Mesangial cell (primary cell): ENCODE results near the gene FFAR2. TPM values are rescaled to one million over a fixed set of nuclear protein-coding genes. Genes with fewer than 3 reads are reported as not detected.

ENCODE experiments used
- total RNA-seq: library from RNA; depleted of rRNA; stranded (reverse); fragments of >200 nt; gene quantifications from 2 replicates; pipeline ENCODE4 v1.2.3, GENCODE V29; 2015

Gene FFAR2
- total RNA-seq = not detected in 2 replicates

GRCh38 chr19:35447606-35448469 lies at the start of gene FFAR2:
TSS of gene FFAR2 (plus strand) at chr19:35448257. CDS start at chr19:35449715, 1,458 bp downstream.

GRCh38 chr19:35490364-35490763 lies 42.3 kb downstream of the FFAR2 start, which contains the start of gene KRTDAP:
TSS of gene KRTDAP (minus strand) at chr19:35490464. CDS start at chr19:35490442, 22 bp downstream.

Other genes with a start within 250 kb of the FFAR2 start
- gene FAM187B, start 219.5 kb upstream of the FFAR2 start, total RNA-seq = not detected in 2 replicates
- 39.8 and 88.1 TPM in 2 replicates for gene LSR, start 199.3 kb upstream of the FFAR2 start, total RNA-seq
- 69.4 and 83.2 TPM in 2 replicates for gene USF2, start 179.3 kb upstream of the FFAR2 start, total RNA-seq
- not detected in 2 replicates for gene HAMP, start 165.7 kb upstream of the FFAR2 start, total RNA-seq
- gene MAG, start 156.1 kb upstream of the FFAR2 start, total RNA-seq = 0.25 TPM in 1 of 2 replicates, not detected in the other
- 1.1 TPM in 1 of 2 replicates, not detected in the other for gene CD22, start 119.1 kb upstream of the FFAR2 start, total RNA-seq
- not detected in 2 replicates for gene FFAR1, start 100.4 kb upstream of the FFAR2 start, total RNA-seq
- gene FFAR3, start 89.8 kb upstream of the FFAR2 start, total RNA-seq = not detected in 2 replicates
- gene GPR42, start 77.2 kb upstream of the FFAR2 start, total RNA-seq = not detected in 2 replicates
- gene KRTDAP, start 42.2 kb downstream of the FFAR2 start, total RNA-seq = not detected in 2 replicates
- 29.5 and 70.4 TPM in 2 replicates for gene DMKN, start 65.4 kb downstream of the FFAR2 start, total RNA-seq
- gene SBSN, start 80.1 kb downstream of the FFAR2 start, total RNA-seq = not detected in 2 replicates
- not detected in 2 replicates for gene GAPDHS, start 85.2 kb downstream of the FFAR2 start, total RNA-seq
- gene TMEM147, start 97.4 kb downstream of the FFAR2 start, total RNA-seq = 118 and 129 TPM in 2 replicates
- gene ATP4A, start 115.4 kb downstream of the FFAR2 start, total RNA-seq = not detected in 2 replicates
- not detected in 2 replicates for gene PMIS2, start 137.9 kb downstream of the FFAR2 start, total RNA-seq
- gene HAUS5, start 164.5 kb downstream of the FFAR2 start, total RNA-seq = 7.5 and 20.7 TPM in 2 replicates
- 79.6 and 99.4 TPM in 2 replicates for gene RBM42, start 180.8 kb downstream of the FFAR2 start, total RNA-seq
- gene ETV2, start 193.5 kb downstream of the FFAR2 start, total RNA-seq = 0.49 and 2.3 TPM in 2 replicates
- gene COX6B1, start 200.1 kb downstream of the FFAR2 start, total RNA-seq = 474 TPM in 2 replicates
- gene UPK1A, start 218.3 kb downstream of the FFAR2 start, total RNA-seq = 0.16 TPM in 1 of 2 replicates, not detected in the other